ENCODE results near the gene ERFL. TPM values are rescaled to one million over a fixed set of nuclear protein-coding genes. Genes with fewer than 3 reads are reported as not detected.

ERFL gene
- total RNA-seq, 1 donor from 2014 or later, result not detected

GRCh38 chr19:41924151-41925145 lies 3.8 kb downstream of the ERFL start:
- H3K4me3 ChIP-seq, result no peak overlapping the region
- no peak for DNase-seq
- peaks cover 19% of the 10 kb centered on the region for H3K4me1 ChIP-seq
- H3K9me3 ChIP-seq (replicated peaks), result no peaks in the 10 kb centered on the region
- H3K27me3 ChIP-seq (ENCODE audit: low read depth), result peaks cover 98% of the 10 kb centered on the region
- no peak overlapping the region for H3K27ac ChIP-seq (replicated peaks)
- no peak for TF ChIP-seq CTCF (IDR thresholded peaks at IDR 0.05; ENCODE audit: borderline replicate concordance)
- H3K36me3 ChIP-seq, result no peaks in the 10 kb centered on the region
- intact Hi-C loops (cut with micrococcal nuclease), result no loop called here

GRCh38 chr19:41923045-41923788 lies 5.0 kb downstream of the ERFL start:
- Histone ChIP-seq H3K9me3 (replicated peaks) (no peaks in the 10 kb centered on the region), H3K27ac (replicated peaks) (no peak overlapping the region), H3K4me1 (peaks cover 7% of the 10 kb centered on the region), H3K4me3 (no peak overlapping the region), H3K27me3 (ENCODE audit: low read depth) (peaks cover 98% of the 10 kb centered on the region), H3K36me3 (no peaks in the 10 kb centered on the region)
- TF ChIP-seq CTCF (IDR thresholded peaks at IDR 0.05; ENCODE audit: borderline replicate concordance), result no peak
- no peak for DNase-seq
- intact Hi-C loops (cut with micrococcal nuclease), result no loop called here

- intact Hi-C loops (cut with micrococcal nuclease), result no loop called here
- H3K36me3 ChIP-seq, result no peaks in the 10 kb centered on the region
- TF ChIP-seq CTCF (IDR thresholded peaks at IDR 0.05; ENCODE audit: borderline replicate concordance), result no peak
- no peak overlapping the region for H3K4me3 ChIP-seq
- peaks cover 98% of the 10 kb centered on the region for H3K27me3 ChIP-seq (ENCODE audit: low read depth)
- DNase-seq, result no peak
- H3K27ac ChIP-seq (replicated peaks), result no peak overlapping the region
- peaks cover 1% of the 10 kb centered on the region for H3K4me1 ChIP-seq
- H3K9me3 ChIP-seq (replicated peaks), result no peaks in the 10 kb centered on the region
Observed at GRCh38 chr19:41922585-41922984, 5.7 kb downstream of the ERFL start.

GRCh38 chr19:41921577-41922576 lies 6.4 kb downstream of the ERFL start:
- Histone ChIP-seq H3K4me1 (no peaks in the 10 kb centered on the region), H3K27me3 (ENCODE audit: low read depth) (peaks cover 98% of the 10 kb centered on the region), H3K27ac (replicated peaks) (no peak overlapping the region), H3K4me3 (no peak overlapping the region), H3K9me3 (replicated peaks) (no peaks in the 10 kb centered on the region), H3K36me3 (no peaks in the 10 kb centered on the region)
- no peak for TF ChIP-seq CTCF (IDR thresholded peaks at IDR 0.05; ENCODE audit: borderline replicate concordance)
- intact Hi-C loops (cut with micrococcal nuclease), result no loop called here
- no peak for DNase-seq
